HEK293 (cell line): ENCODE measurements around the gene CTAG1A.

Source experiments
- CTCF ChIA-PET: fragments of 350-600 bp; formaldehyde crosslinking; extraction: SDS; loops from one replicate; lab custom pipeline; 2021; ENCODE audit warnings: antibody characterized with exemption; lab: Yijun Ruan, JAX
- POLR2A ChIA-PET: fragments of 300-600 bp; formaldehyde crosslinking; extraction: SDS; loops from one replicate; lab custom pipeline; 2020; ENCODE audit warnings: antibody characterized with exemption, inconsistent platforms; lab: Yijun Ruan, JAX
- H3K27ac ChIP-seq: fragments of 200-500 bp; sonication (Bioruptor generic); 2 replicates; pipeline ENCODE4 v1.5.1; 2014; ENCODE audit warnings: low read depth, low read length, control low read depth, inconsistent platforms; ENCODE audit errors: extremely low read depth
- H3K36me3 ChIP-seq, 2 experiments: fragments of 200-500 bp in 1 of 2; sonication (Bioruptor generic) in 1 of 2; 1 replicate in 1 of 2; 2 replicates in 1 of 2; pipeline ENCODE4 v1.5.1; 2014 to 2017; ENCODE audit warnings: inconsistent platforms in 2 of 2, low read length in 2 of 2; ENCODE audit not compliant: control insufficient read depth in 2 of 2, insufficient read depth in 1 of 2
- H3K4me1 ChIP-seq: fragments of 200-500 bp; sonication (Bioruptor generic); 2 replicates; pipeline ENCODE4 v1.5.1; 2014; ENCODE audit warnings: mild to moderate bottlenecking, low read length, inconsistent platforms; ENCODE audit not compliant: control insufficient read depth, insufficient read depth
- H3K4me3 ChIP-seq: 2 replicates; pipeline ENCODE4 v1.5.1; 2011; ENCODE audit warnings: low read depth, mild to moderate bottlenecking, control low read depth, low read length, moderate library complexity
- H3K9me3 ChIP-seq: fragments of 200-500 bp; sonication (Bioruptor generic); 2 replicates; pipeline ENCODE4 v1.5.1; 2014; ENCODE audit warnings: low read depth, low read length, inconsistent platforms; ENCODE audit not compliant: control insufficient read depth, insufficient read depth
- FEZF1 ChIP-seq: fragments of 450-650 bp; formaldehyde crosslinking; IDR thresholded peaks from 2 replicates; pipeline ENCODE4 v1.5.1; 2016; ENCODE audit warnings: missing biosample characterization, missing genetic modification characterization
- SP2 ChIP-seq: fragments of 450-650 bp; formaldehyde crosslinking; IDR thresholded peaks from 2 replicates; pipeline ENCODE4 v1.5.1; 2016; ENCODE audit warnings: missing biosample characterization, missing genetic modification characterization
- ZBTB8A ChIP-seq: fragments of 450-650 bp; formaldehyde crosslinking; IDR thresholded peaks from 2 replicates; pipeline ENCODE4 v1.5.1; 2016; ENCODE audit warnings: missing biosample characterization, missing genetic modification characterization
- ZNF121 ChIP-seq: fragments of 450-650 bp; formaldehyde crosslinking; IDR thresholded peaks from 2 replicates; pipeline ENCODE4 v1.5.1; 2016; ENCODE audit warnings: missing biosample characterization, missing genetic modification characterization
- ZNF133 ChIP-seq: fragments of 450-650 bp; formaldehyde crosslinking; IDR thresholded peaks from 2 replicates; pipeline ENCODE4 v1.5.1; 2016; ENCODE audit warnings: missing biosample characterization, missing genetic modification characterization
- ZNF140 ChIP-seq: fragments of 450-650 bp; formaldehyde crosslinking; IDR thresholded peaks from 2 replicates; pipeline ENCODE4 v1.5.1; 2016; ENCODE audit warnings: missing biosample characterization, missing genetic modification characterization
- ZNF146 ChIP-seq: fragments of 450-650 bp; formaldehyde crosslinking; IDR thresholded peaks from 2 replicates; pipeline ENCODE4 v1.5.1; 2016; ENCODE audit warnings: missing biosample characterization, missing genetic modification characterization
- ZNF311 ChIP-seq: fragments of 450-650 bp; formaldehyde crosslinking; IDR thresholded peaks from 2 replicates; pipeline ENCODE4 v1.5.1; 2017; ENCODE audit warnings: missing biosample characterization, missing genetic modification characterization, borderline replicate concordance
- ZNF426 ChIP-seq: fragments of 450-650 bp; formaldehyde crosslinking; IDR thresholded peaks from 2 replicates; pipeline ENCODE4 v1.5.1; 2017; ENCODE audit warnings: missing biosample characterization, missing genetic modification characterization, mild to moderate bottlenecking, inconsistent platforms, moderate library complexity
- ZNF560 ChIP-seq: fragments of 450-650 bp; formaldehyde crosslinking; IDR thresholded peaks from 2 replicates; pipeline ENCODE4 v1.5.1; 2017; ENCODE audit warnings: missing biosample characterization, missing genetic modification characterization, borderline replicate concordance
- ZNF561 ChIP-seq: fragments of 450-650 bp; IDR thresholded peaks from 2 replicates; pipeline ENCODE4 v1.5.1; 2018; ENCODE audit warnings: missing biosample characterization, missing genetic modification characterization, borderline replicate concordance
- ZNF677 ChIP-seq: fragments of 450-650 bp; IDR thresholded peaks from 2 replicates; pipeline ENCODE4 v1.5.0; 2018; ENCODE audit warnings: missing biosample characterization, mild to moderate bottlenecking, missing genetic modification characterization, moderate library complexity
- ZSCAN30 ChIP-seq: fragments of 450-650 bp; IDR thresholded peaks from 2 replicates; pipeline ENCODE4 v1.5.1; 2018; ENCODE audit warnings: missing biosample characterization, mild to moderate bottlenecking, missing genetic modification characterization, moderate library complexity
- ZXDB ChIP-seq: fragments of 450-650 bp; formaldehyde crosslinking; IDR thresholded peaks from 2 replicates; pipeline ENCODE4 v1.5.1; 2016; ENCODE audit warnings: missing biosample characterization, missing genetic modification characterization
- TF ChIP-seq, protein P1 (sequence below): fragments of 450-650 bp; formaldehyde crosslinking; IDR thresholded peaks from 2 replicates; pipeline ENCODE4 v1.5.1; 2016; ENCODE audit warnings: missing biosample characterization, missing genetic modification characterization
- TF ChIP-seq, protein P2 (sequence below): fragments of 450-650 bp; formaldehyde crosslinking; IDR thresholded peaks from 2 replicates; pipeline ENCODE4 v1.5.1; 2016; ENCODE audit warnings: missing biosample characterization, missing genetic modification characterization
- TF ChIP-seq, protein P3 (sequence below): fragments of 450-650 bp; formaldehyde crosslinking; IDR thresholded peaks from 2 replicates; pipeline ENCODE4 v1.5.1; 2016; ENCODE audit warnings: missing biosample characterization, missing genetic modification characterization
- TF ChIP-seq, protein P4 (sequence below): fragments of 450-650 bp; formaldehyde crosslinking; IDR thresholded peaks from 2 replicates; pipeline ENCODE4; 2016; ENCODE audit warnings: missing biosample characterization, missing genetic modification characterization
- TF ChIP-seq, protein P5 (sequence below): fragments of 450-650 bp; formaldehyde crosslinking; IDR thresholded peaks from 2 replicates; pipeline ENCODE4 v1.5.1; 2017; ENCODE audit warnings: missing biosample characterization, missing genetic modification characterization
- TF ChIP-seq, protein P6 (sequence below): fragments of 450-650 bp; formaldehyde crosslinking; IDR thresholded peaks from 2 replicates; pipeline ENCODE4 v1.5.1; 2016; ENCODE audit warnings: missing biosample characterization, missing genetic modification characterization, borderline replicate concordance
- TF ChIP-seq, protein P7 (sequence below): fragments of 450-650 bp; formaldehyde crosslinking; IDR thresholded peaks from 2 replicates; pipeline ENCODE4 v1.5.1; 2016; ENCODE audit warnings: missing biosample characterization, missing genetic modification characterization

The CTAG1A gene

DNA sequence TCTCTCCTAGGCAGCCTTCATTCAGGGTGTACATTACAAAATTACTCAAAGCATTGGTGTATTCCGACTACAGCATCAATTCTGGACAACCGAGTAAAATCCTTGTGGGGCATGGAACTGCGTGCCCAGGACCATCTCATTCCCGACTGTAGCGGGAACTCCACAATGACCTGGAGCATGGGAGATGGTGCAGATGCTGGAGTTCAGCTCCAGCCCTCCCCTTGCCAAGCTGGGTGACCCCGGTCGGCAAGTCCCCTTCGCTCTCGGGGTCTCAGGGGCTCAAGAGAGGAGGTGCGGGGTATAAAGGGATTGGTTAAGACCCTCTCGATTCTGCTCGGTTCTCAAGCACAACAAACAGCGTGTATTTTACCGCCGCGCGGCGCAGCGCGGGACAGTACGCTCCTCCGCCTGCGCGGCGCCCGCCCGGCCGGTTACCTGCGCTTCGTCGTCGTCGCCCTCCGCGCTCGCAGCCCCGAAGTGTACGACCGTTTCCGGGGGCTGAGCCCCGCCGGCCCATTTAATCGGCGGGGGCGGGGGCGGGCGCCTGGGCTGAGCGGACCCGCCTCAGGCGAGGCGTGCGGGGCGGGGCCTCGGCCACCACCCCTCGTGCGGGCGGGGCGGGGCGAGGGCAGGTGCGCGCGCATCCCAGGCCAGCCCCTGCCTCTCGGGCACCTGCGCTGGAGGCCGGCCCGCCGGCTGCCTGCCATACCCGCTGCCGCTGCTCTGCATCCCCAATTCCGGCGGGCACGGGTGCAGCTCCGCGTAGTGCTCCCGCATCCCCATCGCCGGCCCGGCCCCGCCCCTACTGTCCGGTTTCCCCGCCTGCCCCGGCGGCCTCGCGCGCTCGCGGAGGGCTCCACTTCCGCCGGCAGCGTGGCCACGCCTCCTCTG lies 38.3 kb upstream of the CTAG1A start, which contains the start of gene G6PD (continued):
- TF ChIP-seq ZNF140 (tag by site-specific recombination): no peak
- 0 out of 2 replicates have a peak, but pooled peaks have one; percentile 20 for TF ChIP-seq ZNF677 (tag by site-specific recombination)
- TF ChIP-seq ZNF133 (tag by site-specific recombination): no peak
- no peak for TF ChIP-seq ZNF426 (tag by site-specific recombination)
- TF ChIP-seq ZNF561 (tag by site-specific recombination): 0 out of 2 replicates have a peak, but pooled peaks have one; percentile 15
- TF ChIP-seq ZNF121 (tag by site-specific recombination): no peak
- no peak for TF ChIP-seq FEZF1 (tag by site-specific recombination)
- TF ChIP-seq ZNF146 (tag by site-specific recombination): no peak
- TF ChIP-seq, protein P1, sequence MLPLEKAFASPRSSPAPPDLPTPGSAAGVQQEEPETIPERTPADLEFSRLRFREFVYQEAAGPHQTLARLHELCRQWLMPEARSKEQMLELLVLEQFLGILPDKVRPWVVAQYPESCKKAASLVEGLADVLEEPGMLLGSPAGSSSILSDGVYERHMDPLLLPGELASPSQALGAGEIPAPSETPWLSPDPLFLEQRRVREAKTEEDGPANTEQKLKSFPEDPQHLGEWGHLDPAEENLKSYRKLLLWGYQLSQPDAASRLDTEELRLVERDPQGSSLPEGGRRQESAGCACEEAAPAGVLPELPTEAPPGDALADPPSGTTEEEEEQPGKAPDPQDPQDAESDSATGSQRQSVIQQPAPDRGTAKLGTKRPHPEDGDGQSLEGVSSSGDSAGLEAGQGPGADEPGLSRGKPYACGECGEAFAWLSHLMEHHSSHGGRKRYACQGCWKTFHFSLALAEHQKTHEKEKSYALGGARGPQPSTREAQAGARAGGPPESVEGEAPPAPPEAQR (tag by site-specific recombination): no peak
- peak; percentile 44; the same call in 1 of the 2 replicates for TF ChIP-seq ZXDB (tag by site-specific recombination)

DNA sequence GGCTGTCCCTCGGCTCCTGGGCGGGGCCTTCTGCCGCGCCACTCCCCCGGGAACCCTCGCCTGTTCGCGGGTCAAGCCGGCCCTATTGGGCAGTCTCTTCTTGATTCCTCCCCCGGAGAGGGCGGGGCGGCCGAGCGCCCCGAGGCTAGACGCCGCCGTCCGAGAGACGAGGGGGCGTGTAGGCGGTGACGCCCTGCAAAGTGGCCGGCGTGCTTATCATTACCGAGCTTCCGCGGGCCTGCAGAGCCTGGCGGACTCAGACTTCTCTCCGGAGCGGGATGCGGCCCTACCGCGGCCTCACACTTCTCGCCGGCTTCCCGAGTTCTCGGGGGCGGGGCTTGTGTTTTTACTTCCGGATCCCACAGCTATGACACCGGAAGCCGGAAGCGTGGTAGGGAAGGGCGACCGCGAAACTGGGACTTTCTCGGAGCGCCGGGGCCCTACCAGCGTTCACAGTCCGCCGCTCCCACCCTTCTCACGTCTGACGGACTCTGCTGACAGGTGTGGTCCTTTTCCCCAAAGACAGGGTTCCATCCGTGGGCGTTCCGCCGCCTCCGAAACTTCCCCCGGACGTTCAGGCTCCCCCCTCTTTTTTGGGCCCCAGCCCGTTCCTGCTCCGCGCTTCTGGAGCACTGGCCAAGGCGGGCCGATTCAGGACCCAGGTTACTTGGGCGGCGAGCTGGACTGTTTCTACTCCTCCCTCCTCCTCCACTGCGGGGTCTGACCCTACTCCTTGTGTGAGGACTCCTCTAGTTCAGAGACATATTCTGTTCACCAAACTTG lies 37.5 kb upstream of the CTAG1A start, which contains the start of gene IKBKG:
IKBKG (plus strand) TSS at position 376 of the 783 bp plus-strand sequence. CDS start 4,383 bp downstream, outside the sequence.
- no peaks in the 10 kb centered on the region for H3K9me3 ChIP-seq
- TF ChIP-seq, protein P2, sequence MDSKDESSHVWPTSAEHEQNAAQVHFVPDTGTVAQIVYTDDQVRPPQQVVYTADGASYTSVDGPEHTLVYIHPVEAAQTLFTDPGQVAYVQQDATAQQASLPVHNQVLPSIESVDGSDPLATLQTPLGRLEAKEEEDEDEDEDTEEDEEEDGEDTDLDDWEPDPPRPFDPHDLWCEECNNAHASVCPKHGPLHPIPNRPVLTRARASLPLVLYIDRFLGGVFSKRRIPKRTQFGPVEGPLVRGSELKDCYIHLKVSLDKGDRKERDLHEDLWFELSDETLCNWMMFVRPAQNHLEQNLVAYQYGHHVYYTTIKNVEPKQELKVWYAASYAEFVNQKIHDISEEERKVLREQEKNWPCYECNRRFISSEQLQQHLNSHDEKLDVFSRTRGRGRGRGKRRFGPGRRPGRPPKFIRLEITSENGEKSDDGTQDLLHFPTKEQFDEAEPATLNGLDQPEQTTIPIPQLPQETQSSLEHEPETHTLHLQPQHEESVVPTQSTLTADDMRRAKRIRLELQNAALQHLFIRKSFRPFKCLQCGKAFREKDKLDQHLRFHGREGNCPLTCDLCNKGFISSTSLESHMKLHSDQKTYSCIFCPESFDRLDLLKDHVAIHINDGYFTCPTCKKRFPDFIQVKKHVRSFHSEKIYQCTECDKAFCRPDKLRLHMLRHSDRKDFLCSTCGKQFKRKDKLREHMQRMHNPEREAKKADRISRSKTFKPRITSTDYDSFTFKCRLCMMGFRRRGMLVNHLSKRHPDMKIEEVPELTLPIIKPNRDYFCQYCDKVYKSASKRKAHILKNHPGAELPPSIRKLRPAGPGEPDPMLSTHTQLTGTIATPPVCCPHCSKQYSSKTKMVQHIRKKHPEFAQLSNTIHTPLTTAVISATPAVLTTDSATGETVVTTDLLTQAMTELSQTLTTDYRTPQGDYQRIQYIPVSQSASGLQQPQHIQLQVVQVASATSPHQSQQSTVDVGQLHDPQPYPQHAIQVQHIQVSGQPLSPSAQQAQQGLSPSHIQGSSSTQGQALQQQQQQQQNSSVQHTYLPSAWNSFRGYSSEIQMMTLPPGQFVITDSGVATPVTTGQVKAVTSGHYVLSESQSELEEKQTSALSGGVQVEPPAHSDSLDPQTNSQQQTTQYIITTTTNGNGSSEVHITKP (tag by site-specific recombination): peak; percentile 86
- TF ChIP-seq, protein P3, sequence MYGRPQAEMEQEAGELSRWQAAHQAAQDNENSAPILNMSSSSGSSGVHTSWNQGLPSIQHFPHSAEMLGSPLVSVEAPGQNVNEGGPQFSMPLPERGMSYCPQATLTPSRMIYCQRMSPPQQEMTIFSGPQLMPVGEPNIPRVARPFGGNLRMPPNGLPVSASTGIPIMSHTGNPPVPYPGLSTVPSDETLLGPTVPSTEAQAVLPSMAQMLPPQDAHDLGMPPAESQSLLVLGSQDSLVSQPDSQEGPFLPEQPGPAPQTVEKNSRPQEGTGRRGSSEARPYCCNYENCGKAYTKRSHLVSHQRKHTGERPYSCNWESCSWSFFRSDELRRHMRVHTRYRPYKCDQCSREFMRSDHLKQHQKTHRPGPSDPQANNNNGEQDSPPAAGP: peak; percentile 60
- TF ChIP-seq ZBTB8A (tag by site-specific recombination): peak; percentile 38
- TF ChIP-seq ZSCAN30: peak; percentile 92
- TF ChIP-seq SP2: peak; percentile 79
- TF ChIP-seq, protein P4, sequence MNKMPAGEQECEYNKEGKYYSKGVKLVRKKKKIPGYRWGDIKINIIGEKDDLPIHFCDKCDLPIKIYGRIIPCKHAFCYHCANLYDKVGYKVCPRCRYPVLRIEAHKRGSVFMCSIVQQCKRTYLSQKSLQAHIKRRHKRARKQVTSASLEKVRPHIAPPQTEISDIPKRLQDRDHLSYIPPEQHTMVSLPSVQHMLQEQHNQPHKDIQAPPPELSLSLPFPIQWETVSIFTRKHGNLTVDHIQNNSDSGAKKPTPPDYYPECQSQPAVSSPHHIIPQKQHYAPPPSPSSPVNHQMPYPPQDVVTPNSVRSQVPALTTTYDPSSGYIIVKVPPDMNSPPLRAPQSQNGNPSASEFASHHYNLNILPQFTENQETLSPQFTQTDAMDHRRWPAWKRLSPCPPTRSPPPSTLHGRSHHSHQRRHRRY (tag by site-specific recombination): no peak
- TF ChIP-seq, protein P5, sequence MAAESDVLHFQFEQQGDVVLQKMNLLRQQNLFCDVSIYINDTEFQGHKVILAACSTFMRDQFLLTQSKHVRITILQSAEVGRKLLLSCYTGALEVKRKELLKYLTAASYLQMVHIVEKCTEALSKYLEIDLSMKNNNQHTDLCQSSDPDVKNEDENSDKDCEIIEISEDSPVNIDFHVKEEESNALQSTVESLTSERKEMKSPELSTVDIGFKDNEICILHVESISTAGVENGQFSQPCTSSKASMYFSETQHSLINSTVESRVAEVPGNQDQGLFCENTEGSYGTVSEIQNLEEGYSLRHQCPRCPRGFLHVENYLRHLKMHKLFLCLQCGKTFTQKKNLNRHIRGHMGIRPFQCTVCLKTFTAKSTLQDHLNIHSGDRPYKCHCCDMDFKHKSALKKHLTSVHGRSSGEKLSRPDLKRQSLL (tag by site-specific recombination): no peak
- TF ChIP-seq ZNF560: no peak
- TF ChIP-seq, protein P6, sequence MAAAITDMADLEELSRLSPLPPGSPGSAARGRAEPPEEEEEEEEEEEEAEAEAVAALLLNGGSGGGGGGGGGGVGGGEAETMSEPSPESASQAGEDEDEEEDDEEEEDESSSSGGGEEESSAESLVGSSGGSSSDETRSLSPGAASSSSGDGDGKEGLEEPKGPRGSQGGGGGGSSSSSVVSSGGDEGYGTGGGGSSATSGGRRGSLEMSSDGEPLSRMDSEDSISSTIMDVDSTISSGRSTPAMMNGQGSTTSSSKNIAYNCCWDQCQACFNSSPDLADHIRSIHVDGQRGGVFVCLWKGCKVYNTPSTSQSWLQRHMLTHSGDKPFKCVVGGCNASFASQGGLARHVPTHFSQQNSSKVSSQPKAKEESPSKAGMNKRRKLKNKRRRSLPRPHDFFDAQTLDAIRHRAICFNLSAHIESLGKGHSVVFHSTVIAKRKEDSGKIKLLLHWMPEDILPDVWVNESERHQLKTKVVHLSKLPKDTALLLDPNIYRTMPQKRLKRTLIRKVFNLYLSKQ: no peak
- TF ChIP-seq, protein P7, sequence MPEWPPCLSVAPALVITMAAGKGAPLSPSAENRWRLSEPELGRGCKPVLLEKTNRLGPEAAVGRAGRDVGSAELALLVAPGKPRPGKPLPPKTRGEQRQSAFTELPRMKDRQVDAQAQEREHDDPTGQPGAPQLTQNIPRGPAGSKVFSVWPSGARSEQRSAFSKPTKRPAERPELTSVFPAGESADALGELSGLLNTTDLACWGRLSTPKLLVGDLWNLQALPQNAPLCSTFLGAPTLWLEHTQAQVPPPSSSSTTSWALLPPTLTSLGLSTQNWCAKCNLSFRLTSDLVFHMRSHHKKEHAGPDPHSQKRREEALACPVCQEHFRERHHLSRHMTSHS (tag by site-specific recombination): no peak
- no peak for TF ChIP-seq ZNF311 (tag by site-specific recombination)

More for the DNA sequence above, 37.5 kb upstream of the CTAG1A start, which contains the start of gene IKBKG:
- POLR2A ChIA-PET: interaction anchor here (0.9 to 1.5 kb wide), 3 partner anchors 135 to 176 kb away, joined by 3 to 4 read pairs (median 4); partner anchors contain the start of gene TAFAZZIN
- CTCF ChIA-PET: interaction anchor here (0.6 to 0.7 kb wide), 2 partner anchors 52 to 173 kb away, joined by 3 read pairs; partner anchors contain the start of gene FLNA
- Histone ChIP-seq H3K4me3 (peak within 1 kb of the TSS; percentile 63), H3K27ac (peak within 1 kb of the TSS; percentile 96), H3K36me3 (peaks cover 5 to 30% of the 10 kb centered on the region in 2 experiments; a peak in 2 of 3 replicates), H3K4me1 (no peaks in the 10 kb centered on the region; the same call in 1 of the 2 replicates)
